NCI-H526 (cell line): Measurements from ENCODE around the gene ROBO4.

Experiments used
- DNase-seq, 2 experiments: peaks; one replicate each; lab custom pipeline; 2025; lab: John Stamatoyannopoulos, UW

ROBO4 gene

DNA sequence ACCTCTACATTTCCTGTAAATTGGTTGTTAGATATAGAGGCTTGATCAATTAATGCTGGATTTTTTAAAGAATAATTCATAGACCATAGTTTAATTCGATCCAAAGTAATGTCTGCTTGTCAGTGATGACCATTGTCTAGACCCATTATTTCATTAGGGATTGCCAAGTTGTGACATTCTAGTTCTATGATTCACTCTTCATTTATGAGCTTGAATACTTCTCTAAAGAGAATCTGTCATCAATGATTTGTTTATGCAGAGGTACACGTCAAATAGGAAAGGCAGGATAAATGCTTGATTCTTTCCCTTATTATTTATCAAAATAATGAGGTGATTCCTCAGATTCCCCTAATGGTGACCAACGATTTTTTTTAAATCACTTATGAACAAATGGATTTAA, 56.5 kb downstream of the ROBO4 start:
- no peak for DNase-seq

DNA sequence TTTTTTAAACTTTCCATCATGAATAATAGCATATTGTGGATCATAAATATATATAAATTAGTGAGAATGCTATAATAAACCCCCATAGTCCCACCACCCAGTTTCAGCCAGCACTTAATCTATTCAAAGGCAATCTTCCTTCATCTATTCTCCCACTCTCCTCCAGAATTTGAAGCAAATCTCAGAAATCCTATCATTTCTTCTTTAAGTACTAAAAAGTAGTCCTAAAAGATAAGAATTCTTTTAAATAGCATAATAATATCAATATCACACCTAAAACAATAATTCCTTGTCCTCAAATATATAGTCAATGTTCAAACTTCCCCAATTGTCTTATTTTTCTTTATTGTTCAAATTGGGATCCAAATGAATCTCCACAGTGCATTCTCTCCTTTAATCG, 57.0 kb downstream of the ROBO4 start:
- no peak for DNase-seq

DNA sequence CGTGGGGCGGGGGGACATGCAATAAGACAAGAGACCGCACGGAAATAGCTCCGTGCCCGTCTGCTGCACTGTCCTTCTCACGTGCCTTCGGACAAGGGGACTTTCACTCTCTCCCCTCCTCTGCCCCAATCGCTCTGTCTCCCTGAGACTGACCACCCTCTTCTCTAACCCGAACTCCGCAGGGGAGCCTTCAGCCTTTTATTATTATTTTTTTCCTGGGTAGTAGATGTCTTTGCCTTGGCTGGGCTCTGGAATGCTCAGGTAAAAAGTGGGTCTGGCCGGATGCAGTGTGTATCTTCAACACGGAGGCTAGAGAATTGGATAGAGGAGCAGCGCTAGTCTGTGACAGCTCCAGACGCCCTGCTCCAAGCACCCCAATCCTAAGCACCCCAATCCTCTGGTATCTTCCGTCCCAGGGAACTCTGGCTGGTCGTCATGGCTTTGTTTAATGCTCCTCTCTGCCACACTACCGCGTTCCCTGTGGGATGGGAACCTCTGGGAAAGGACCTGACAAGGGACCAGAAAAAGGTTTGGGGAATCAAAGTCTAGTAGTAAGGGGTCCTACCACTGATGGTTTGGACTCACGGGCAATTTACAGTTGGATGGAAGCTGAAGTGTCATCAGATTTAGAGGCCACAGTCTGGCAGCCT, 57.6 kb downstream of the ROBO4 start:
- no peak for DNase-seq

DNA sequence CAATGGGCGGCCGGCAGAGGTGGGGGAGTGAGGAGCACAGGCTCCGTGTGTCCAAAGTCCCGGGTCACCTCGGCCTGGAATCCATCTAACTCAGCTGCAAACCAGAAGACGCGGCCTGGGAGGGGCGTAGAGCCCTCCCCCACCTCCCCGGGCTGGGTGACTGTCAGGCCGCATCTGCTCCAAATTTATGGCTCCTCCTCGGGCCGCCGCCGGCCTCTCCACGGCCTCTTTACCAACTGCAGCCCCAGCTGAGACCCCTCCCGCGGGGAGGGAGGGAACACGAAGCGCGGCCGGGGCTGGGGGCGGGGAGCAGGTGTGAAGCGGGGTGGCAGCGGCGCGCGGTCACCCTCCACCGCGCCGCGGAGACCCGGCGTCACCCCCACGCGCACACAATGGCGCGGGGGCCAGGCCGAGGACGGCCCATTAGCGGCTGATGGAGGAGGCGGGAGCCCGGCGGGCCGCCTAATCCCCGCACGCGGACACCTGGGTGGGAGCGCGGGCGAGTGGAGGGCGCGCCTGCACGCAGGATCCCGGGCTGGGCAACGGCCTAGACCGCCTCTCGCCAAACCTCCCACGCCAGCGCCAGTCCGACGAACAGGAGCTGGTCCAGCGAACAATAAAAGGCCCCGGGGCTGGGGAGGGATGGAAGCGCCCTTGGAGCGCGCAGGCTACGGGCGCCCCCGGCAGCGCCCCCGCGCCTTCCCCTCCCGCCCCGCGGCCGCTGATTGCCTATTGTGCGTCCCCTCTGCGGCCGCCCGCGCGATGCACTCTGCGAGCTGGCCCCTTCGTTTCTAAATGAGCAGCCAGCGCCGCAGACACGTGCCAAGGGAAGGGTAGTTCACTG, 58.3 kb downstream of the ROBO4 start:
- peak in 1 of 2 experiments; percentile 75 for DNase-seq

DNA sequence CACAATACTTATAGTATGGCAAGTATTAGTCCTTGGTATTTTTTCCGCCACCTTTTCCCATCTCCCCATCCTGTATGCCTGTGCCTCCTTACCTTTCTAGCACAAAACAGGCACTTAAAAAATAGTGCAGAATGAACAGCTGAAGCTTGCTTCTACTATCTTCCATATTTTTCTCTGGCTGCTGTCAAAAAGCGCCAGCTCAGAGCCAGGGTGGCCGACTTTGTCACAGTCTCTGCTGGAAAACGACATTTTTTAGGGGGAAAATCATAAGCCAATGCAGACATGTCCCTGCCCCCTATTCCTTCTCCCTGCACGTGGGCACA, 58.9 kb downstream of the ROBO4 start:
- no peak for DNase-seq

DNA sequence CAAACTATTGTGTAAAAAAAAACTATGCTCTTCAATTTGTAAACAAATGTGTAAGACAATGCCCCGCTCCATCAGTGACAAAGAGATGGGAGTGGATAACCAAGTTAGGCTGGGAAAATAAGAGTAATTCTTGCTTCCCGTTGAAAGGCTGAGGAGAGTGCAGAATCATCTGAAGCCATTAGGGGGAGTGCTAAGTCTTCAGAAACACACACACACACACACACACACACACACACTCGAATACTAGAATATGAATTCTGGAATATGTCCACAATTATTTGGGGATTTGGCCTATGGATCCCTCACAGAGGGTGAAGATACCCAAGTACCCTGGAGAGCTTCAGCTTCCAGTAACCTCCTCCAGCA, 60.2 kb downstream of the ROBO4 start:
- DNase-seq: peak; percentile 91 to 97

DNA sequence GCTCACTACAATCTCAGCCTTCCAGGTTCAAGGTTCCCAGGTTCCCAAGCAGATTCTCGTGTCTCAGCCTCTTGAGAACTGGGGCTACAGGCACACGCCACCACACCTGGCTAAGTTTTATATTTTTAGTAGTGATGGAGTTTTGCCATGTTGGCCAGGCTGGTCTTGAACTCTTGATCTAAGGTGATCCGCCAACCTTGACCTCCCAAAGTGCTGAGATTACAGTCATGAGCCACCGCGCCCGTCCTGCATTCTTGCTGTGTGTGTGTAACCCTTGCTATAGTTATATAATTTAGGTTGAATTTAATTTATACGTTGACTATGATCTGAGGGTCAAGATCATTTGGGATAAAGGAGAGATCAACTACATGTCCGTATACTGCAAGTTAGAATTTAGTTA, 61.7 kb downstream of the ROBO4 start:
- DNase-seq: no peak

DNA sequence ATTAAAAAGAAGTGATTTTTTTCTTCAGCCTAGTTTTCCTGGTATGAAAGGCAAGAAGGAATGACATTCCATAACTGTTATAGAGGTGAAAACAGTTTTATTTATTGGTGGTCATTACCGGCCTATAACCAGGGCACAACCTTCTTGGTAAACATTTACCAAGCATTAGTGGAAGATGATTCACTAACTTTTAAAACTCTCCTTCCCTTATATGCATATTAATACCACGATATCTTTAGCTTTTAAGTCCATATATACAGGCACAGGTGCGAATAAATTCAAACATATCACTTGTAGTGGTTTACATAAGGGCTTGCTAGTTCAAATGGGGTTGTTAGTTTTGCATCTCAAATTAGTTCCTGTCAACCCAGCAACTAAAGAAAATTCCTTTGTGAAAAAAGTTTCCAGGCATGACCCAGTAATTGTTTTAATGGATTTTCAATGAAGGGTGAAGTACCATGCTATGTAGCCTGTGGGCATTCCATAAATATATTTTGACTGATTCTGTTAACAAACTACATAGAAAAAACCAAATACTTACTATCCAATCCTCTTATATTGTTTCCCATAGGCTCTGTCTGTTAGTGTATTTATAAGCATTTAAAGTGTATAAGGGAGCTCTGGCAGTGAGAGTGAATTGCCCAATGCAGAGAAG, 63.0 kb downstream of the ROBO4 start:
- DNase-seq: peak; percentile 66
